C4-2B (cell line): ENCODE measurements around the gene KLHDC3.

ENCODE experiments used
- ZFX ChIP-seq: fragments of 450-650 bp; IDR thresholded peaks from 2 replicates; pipeline ENCODE4 v1.6.1; 2017
- TF ChIP-seq, protein P1 (sequence below): fragments of 450-650 bp; conservative IDR thresholded peaks from 2 replicates; pipeline ENCODE4 v1.5.1; 2017; ENCODE audit warnings: mild to moderate bottlenecking

DNA sequence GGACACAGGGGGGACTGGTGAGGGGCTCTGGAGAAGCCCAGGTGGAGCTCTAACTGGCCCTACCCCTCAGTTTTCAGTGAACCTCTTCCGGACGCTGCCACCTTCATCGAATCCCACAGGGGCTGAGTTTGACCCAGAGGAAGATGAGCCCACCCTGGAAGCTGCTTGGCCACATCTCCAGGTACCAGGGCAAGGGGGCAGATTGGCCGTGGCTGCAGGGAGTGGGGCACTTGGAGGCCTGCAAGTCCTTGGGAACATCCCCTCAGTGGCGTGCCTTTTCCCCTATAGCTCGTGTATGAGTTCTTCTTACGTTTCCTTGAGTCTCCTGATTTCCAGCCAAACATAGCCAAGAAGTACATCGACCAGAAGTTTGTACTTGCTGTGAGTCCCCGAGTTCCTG, 6.9 kb upstream of the KLHDC3 start:
- TF ChIP-seq, protein P1, sequence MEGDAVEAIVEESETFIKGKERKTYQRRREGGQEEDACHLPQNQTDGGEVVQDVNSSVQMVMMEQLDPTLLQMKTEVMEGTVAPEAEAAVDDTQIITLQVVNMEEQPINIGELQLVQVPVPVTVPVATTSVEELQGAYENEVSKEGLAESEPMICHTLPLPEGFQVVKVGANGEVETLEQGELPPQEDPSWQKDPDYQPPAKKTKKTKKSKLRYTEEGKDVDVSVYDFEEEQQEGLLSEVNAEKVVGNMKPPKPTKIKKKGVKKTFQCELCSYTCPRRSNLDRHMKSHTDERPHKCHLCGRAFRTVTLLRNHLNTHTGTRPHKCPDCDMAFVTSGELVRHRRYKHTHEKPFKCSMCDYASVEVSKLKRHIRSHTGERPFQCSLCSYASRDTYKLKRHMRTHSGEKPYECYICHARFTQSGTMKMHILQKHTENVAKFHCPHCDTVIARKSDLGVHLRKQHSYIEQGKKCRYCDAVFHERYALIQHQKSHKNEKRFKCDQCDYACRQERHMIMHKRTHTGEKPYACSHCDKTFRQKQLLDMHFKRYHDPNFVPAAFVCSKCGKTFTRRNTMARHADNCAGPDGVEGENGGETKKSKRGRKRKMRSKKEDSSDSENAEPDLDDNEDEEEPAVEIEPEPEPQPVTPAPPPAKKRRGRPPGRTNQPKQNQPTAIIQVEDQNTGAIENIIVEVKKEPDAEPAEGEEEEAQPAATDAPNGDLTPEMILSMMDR = no peak
- TF ChIP-seq ZFX = no peak
